Dedifferentiated amniotic fluid mesenchymal stem cell (primary cell): ENCODE results near the gene COBLL1.
A peak's percentile ranks its signal among the peaks of the same experiment; 100 is the strongest.

Experiments
- DNase-seq: peaks from one replicate; pipeline ENCODE4 v3.0.0-alpha.2; 2016; ENCODE audit errors: extremely low spot score

COBLL1 gene

DNA sequence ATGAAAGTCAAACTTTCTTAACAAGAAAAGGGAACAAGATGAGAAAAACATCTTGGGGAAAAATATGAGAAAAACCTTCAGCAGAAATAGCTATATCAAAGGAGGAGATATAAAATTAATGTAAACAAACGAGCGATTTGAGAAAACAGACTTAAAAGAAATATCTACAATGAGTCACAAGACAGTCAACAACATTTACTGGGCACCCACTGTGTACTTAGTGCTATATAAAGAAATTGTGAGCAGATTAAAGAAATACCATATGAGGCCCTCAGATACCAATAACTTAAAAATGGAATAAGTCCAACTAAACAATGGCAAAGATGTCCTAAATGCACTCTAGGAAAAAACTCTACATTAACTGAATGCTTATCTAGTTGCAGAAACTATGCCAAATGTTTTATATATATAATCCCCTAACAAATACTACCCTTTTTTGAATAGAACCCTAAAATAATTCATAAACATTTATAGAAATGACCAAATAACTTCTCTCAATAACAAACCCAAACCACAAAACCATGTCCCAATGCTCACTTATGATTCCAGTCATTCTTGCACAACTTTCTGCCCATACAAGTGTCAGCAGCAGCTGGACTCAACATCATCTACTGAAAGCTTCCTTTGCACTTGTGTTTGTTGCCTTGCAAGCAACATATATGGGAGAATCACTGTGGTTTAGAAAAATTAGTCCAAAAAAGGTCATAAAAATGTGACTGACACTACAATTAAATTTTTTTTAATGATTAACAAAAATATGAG is 83.5 kb downstream of the COBLL1 start:
- DNase-seq, result no peak

DNA sequence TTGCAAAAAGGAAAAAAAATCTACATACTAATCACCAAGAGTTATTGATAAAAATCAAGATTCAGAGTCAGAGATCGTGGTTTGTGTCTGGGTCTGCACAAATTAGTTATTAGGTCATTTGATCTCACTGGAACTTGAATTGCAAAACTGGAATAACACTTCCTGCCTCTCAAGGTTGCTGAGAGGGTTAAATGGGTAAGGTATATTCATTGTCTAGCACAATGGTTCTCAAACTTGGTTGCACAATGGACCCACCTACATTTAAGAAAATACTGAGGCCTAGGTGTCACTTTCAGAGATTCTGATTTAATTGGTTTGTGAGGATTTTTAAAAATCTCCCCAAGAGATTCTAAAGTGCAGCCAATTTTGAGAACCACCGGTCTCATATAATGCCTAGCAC is 84.8 kb downstream of the COBLL1 start:
- DNase-seq, result no peak

DNA sequence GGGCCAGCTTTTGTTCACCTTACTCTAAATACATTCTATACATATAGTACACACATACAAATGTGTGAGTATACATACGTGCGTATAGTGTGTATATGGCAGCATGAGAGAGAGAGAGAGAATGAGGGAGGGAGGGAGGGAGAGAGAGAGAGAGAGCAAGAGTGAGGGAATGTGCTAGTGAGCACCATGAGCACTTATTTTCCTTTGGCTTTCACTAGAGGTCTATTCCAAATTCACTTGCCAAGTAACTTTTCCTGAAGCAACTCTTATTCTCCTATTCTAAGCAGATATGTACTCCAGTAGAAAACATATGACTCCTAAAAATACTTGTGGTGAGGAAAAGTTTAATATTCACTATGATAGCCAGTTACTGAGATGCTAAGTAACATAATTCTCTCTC is 85.7 kb downstream of the COBLL1 start:
- no peak for DNase-seq

- DNase-seq, result no peak
Measured at GRCh38 chr2:164754157-164755093, 87.2 kb downstream of the COBLL1 start.

DNA sequence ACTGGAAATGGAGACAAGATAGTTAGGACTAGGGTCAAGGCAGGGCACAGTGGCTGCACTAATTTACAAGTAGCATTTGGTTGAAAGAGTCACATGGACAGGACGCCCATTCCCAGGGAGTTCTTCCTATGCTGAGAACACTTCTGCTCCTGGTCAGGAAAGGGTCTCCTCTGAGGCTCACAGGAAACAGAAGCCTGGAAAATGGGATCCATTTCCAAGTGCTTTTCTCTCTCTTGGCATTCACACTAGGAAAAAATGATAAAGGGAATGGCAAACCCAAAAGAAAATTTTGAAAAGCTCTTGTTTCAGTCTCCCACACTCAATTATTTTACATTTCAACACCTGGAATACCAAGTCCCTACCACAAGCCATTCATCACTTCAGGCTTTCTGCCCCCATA is 88.7 kb downstream of the COBLL1 start:
- DNase-seq, result no peak

- DNase-seq, result no peak
Measured at GRCh38 chr2:164747783-164748433, 93.7 kb downstream of the COBLL1 start.

GRCh38 chr2:164747140-164747539 is 94.5 kb downstream of the COBLL1 start:
- DNase-seq, result no peak

DNA sequence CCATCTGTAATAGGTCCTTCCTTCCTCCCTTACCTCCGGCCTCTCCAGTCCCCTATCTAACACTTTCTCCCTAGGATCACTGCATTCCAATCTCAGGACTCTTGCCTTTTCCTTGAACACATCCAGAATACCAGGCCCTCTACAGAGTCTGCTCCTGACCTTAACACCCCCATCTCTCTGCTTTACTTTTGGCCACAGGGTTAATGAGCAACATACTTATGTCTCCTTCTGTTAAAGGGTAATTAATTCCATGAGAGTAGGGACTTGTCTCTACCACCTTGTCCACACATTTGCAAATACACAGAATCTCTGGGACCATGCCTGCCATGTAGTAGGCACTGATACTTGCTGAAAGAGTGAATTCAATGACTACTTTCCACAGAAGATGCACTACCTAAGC is 94.9 kb downstream of the COBLL1 start:
- no peak for DNase-seq

- DNase-seq, result no peak
Measured at GRCh38 chr2:164745012-164745797, 96.4 kb downstream of the COBLL1 start.

GRCh38 chr2:164742738-164743317 is 98.8 kb downstream of the COBLL1 start:
- DNase-seq, result no peak

GRCh38 chr2:164739966-164740365 is 101.7 kb downstream of the COBLL1 start:
- peak; percentile 50 for DNase-seq

DNA sequence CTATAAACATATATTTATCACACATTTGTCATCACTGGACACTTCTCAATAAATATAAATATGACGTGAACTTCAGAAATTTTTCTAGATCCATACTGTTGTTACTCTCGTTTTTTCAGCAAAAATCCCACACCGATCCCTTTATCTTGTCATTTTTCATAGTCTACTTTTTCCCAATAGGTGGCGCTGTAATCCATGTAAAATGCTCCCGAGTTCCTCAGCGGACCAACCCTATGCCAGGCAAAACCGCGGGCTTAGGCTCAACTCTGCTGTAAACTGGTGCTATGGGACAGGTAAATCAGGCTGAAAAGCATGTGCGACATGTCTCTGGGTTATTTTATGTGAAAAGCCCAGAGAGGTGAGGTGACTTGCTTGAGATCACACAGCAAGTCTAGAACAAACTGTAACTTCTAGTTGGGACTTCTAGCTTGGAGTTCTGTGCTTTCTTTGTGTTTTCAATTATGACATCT is 104.0 kb downstream of the COBLL1 start:
- DNase-seq, result peak; percentile 68

DNA sequence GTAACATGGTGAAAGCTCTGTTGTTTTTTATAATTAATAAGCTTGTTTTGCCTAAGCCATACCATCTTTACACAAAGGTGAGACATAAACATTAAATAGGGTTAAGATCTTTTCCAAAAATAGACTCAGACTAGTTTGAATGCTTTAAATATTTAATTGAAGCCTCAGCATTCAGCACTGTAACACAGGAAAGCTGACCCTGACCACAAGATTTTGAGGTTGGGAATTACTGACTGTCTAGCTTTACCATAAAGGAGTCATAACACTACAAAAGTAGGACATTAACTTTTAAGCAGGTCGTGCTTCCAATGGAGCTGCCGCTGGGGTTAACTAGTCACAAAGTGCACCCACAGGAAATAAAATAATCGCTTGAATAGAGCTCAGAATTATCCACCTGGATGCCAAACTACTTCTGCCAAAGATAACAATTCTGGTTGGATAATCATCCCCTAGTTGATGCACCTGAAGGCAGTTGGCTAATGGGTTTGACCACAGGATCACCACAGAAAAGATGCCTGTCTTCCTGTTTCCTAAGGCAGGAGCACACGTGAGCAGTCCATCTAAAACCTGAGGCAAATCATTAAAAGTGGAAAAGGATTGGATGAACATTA is 106.2 kb downstream of the COBLL1 start:
- DNase-seq, result no peak

DNA sequence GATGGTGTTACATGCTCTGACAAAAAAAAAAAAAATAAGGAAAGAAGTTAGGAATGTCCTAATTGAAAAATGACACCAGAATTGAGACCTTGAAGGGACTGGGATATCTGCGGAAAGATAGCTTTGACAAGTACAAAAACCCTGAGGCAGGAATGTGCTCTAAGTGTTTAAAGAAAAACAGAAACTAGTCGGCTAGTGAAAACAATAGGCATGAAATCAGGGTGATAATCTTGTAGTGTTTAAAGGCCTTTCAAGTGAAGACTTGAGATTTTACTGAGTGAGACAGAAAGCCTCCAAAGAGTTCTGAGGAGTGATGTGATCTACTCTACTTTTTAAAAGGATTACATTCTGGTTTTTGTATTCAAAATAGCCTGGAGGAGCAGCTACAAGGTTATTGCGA is 107.4 kb downstream of the COBLL1 start:
- DNase-seq, result no peak

- DNase-seq, result no peak
Measured at GRCh38 chr2:164725542-164725941, 116.1 kb downstream of the COBLL1 start.

- no peak for DNase-seq
Measured at GRCh38 chr2:164722616-164723338, 118.8 kb downstream of the COBLL1 start.

DNA sequence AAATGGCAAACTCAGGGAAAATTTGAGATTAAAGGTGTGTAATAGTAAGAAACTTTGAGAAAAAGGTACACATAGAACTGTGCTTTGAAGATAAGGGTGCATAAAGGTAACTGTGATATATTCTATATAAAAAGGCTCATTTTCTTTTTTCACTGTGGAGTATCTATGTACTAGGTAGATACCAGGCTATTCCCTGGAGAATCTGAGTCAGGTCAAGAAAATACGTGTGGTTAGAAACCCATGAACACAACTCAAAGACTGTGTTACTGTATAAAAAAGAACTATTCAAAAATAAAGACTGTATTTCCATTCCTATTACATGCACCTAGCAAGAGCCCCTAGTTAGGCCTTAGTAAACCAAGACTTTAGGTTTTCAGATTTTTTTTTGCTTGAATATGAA is 120.2 kb downstream of the COBLL1 start:
- DNase-seq, result no peak

- DNase-seq, result peak; percentile 43
Measured at GRCh38 chr2:164719996-164720941, 121.4 kb downstream of the COBLL1 start.
